HG03064 (cell line): ENCODE data around the gene AGO3.
"Not testable (repeated sequence)": the region's sequence is repeated elsewhere in the genome, so short reads cannot be mapped to it uniquely, and the experiment has no call there.

Experiments used
- ATAC-seq: cut with Tn5 transposase; IDR thresholded peaks from one replicate; pipeline ENCODE4 v1.9.1; 2021; ENCODE audit warnings: low read depth; ENCODE audit not compliant: unreplicated experiment

AGO3 gene

DNA sequence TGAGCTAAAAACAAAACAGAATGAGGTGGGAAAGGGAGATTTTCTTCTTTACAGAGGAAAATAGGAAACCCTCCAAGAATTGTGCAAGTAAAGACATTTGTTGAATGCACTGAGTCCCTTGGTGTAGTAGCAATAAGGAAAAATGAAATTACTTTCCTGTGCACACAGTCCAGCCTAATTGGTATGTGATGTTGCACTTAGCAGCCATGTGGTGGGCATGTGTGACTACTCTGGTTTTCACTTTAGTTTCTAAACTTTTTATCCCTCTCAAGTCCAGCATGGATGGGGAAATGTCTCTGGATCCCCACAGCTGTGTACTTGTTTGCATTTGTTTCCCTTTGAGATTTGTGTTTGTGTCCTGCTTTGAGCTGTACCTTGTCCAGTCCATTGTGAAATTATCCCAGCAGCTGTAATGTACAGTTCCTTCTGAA, 7.1 kb upstream of the AGO3 start:
- ATAC-seq: no peak

- no peak for ATAC-seq
Observed at GRCh38 chr1:35924838-35925237, 6.1 kb upstream of the AGO3 start.

- no peak for ATAC-seq
Observed at GRCh38 chr1:35925741-35926140, 5.2 kb upstream of the AGO3 start.

DNA sequence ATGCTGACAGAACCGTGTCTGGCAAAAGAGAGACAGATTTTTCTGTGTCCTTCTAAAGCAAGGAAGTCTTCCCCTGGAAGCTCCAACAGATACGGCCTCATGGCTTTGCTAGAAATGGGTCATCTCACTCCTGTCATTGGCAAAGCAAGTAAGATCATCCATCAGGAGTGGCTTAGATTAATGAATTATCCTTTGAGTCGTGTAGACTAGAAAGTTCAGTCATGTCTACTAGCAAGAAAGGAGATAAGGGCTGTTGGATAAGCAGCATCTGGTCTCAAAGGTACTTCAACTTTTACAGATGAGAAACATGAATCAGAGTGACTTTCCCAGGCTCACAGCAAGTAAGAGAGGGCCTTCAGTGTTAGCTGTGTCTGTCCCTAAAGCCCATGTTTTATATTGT, 3.4 kb upstream of the AGO3 start:
- no peak for ATAC-seq

- ATAC-seq: no peak
Observed at GRCh38 chr1:35929730-35930592, 944 bp upstream of the AGO3 start.

- peak; percentile 41 for ATAC-seq
Observed at GRCh38 chr1:35931446-35932157, 697 bp downstream of the AGO3 start.

DNA sequence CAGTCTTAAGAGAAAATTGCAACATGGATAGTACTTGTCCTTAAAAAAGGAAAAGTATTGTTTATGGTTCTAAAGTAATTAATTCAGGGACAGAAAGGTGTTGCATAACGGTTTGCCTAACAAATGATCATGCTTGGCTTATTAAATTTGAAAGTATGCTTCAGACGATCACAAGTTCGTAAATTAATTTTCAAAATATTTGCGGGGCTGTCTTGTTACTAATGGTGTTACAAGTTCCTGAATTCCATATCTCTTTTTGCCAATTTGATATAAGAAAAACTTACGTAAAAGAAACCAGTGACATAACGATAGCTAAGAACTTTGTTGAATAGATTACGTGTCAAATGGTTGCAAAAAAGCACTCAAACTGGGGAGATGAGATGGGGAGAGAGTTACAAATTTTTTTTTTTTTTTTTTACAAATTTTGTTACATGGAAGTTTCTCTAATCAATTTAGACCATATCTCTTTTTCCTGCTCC, 1.3 kb downstream of the AGO3 start:
- no peak for ATAC-seq

- no peak for ATAC-seq
Observed at GRCh38 chr1:35932941-35933340, 2.0 kb downstream of the AGO3 start.

- ATAC-seq: no peak
Observed at GRCh38 chr1:35935442-35936388, 4.8 kb downstream of the AGO3 start.

DNA sequence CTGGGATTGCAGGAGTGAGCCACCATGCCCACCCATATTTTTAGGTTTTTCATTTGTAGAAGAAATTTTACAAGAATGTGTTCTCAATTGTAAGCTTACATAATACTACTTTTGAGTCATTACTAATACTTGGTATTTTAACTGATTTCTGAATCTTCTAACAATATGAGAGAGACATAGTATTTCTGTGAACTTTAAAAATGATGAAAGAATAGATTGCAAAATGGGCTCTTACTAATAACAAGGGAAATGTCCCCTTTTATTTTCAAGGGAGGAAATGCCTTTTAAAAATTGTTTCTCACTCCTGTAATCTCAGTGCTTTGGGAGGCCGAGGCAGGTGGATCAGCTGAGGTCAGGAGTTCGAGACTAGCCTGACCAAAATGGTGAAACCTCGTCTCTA, 5.9 kb downstream of the AGO3 start:
- no peak for ATAC-seq

GRCh38 chr1:35939484-35939883, 8.6 kb downstream of the AGO3 start:
- ATAC-seq: no peak

DNA sequence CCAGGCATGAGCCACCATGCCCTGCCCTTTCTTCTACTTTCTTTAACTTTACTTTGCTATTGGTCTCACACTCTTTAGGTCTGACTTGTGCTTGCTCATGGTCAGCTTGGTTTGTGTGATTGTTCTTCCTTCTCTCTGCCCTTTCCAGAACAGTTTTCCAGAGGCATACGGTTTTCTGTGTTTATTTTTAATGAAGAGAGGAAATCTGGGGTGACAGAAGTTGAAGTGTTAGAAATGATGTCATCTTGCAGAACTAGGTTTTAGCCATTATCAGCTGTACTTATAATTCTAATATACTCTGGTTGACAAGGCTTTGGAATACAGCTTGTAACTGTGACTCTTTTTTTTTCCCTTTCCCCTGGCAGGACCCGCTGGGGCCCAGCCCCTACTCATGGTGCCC, 14.4 kb downstream of the AGO3 start:
- no peak for ATAC-seq

DNA sequence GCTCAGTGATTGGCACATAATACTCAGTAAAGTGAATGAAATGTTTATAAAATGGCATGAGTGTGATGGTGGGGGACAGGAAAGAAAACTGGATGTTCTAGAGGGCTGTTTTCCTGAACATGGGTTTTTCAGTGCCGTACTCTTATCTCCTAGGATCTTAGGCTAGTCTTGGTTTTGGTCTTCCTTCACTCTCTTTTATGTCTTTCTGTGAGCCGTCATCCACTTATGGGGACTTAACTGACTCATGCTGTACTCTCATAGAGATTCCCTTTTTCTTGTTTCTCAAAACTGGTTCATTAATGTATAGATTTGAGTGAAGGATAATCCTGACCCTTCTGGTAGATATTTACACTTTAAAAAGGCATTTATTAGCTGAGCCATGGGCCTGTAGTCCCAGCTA, 16.6 kb downstream of the AGO3 start:
- ATAC-seq: no peak

GRCh38 chr1:35958558-35958957, 27.7 kb downstream of the AGO3 start:
- no peak for ATAC-seq

- no peak for ATAC-seq
Observed at GRCh38 chr1:35959304-35959703, 28.4 kb downstream of the AGO3 start.

DNA sequence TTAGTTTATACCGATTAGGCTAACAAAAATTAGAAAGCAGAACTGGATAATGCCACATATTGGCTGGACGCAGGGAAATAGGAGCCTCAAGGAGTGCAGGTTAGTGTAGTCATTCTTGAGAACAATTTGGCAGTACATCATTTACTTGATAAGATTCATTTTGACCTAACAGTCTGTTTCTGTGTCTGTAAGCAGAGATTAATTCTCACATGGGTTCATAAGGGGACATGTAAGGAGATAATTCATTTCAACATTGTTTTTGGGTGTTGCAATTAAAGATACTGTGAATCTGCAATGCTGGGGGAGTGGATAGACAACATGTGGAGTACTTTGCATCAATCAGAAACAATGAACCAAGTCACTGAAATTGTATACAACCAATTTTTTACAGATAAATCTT, 32.0 kb downstream of the AGO3 start:
- no peak for ATAC-seq

- ATAC-seq: not testable (repeated sequence)
Observed at GRCh38 chr1:35964277-35964676, 33.4 kb downstream of the AGO3 start.

GRCh38 chr1:35968396-35968795, 37.5 kb downstream of the AGO3 start:
- ATAC-seq: no peak

DNA sequence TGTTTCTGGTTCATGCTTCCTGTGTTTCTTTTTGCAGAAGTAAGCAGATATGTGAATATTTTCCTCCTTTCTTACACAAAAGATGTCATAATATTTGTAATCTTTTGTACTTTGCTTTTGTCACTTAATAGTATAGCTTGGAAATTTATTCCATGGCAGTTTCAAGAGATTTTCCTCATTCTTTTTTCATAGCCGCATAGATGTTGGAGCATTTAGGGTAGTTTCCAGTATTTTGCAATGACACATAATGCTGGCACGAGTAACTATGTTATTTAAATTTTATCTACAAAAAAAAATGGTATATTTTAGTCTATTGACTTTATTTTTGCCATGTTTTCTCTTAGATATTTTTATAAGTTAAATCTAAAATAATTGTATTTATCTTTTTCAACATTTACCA, 40.7 kb downstream of the AGO3 start:
- no peak for ATAC-seq

DNA sequence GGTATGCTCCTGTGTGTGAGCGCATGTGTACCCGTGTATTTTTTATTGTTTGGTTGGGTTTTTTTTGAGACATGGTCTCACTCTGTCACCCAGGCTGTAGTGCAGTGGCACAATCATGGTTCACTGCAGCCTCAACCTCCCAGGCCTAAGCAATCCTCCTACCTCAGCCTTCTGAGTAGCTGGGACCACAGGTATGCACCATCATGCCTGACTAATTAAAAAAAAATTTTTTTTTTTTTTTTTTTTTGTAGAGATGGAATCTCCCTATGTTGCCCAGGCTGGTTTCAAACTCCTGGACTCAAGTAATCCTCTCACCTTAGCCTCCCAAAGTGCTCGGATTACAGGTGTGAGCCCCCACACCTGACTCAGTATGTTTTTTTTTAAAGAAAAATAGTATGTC, 41.7 kb downstream of the AGO3 start:
- ATAC-seq: not testable (repeated sequence)

DNA sequence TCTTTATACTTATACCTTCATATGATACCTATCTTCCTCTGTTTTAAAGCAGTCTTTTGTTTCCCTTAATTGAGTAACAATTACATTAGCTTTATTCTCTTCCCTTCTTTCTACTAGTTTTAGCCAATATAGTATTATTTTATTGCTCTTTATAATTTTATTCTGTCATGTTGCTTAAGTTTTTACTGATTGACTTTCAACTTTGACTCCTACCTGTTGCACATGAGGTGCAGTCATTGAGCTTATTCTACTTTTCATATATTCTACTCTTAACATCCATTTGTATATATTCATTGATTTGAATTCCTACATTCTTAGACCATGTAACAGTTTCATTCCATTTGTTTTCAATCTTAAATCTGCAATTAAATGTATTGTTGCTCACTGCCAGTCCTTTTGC, 49.2 kb downstream of the AGO3 start:
- ATAC-seq: no peak
